CD14-positive monocyte (primary cell): ENCODE measurements around the gene SPATA13. TPM values are rescaled to one million over a fixed set of nuclear protein-coding genes. Genes with fewer than 3 reads are reported as not detected.

Source experiments
- DNase-seq, 3 donors: peaks; one replicate each; pipeline ENCODE4 v3.0.0-alpha.2; 2011 to 2022
- H2AFZ ChIP-seq: 2 replicates; pipeline ENCODE4 v1.6.0; 2012; ENCODE audit warnings: mild to moderate bottlenecking, low read depth, low read length, inconsistent platforms; ENCODE audit not compliant: insufficient read depth, poor library complexity, severe bottlenecking
- H3K27ac ChIP-seq, 2 donors: 1 replicate in 1 of 2; 2 replicates in 1 of 2; pipeline ENCODE4 v1.5.1; 2012 to 2013; ENCODE audit warnings: low read length in 2 of 2, control low read depth in 1 of 2, inconsistent platforms in 1 of 2, low read depth in 1 of 2, mild to moderate bottlenecking in 1 of 2
- H3K27me3 ChIP-seq, 2 donors: one replicate each; pipeline versions ENCODE4 v1.6.0 to v1.6.1; 2011 to 2013; ENCODE audit warnings: low read length in 2 of 2; ENCODE audit not compliant: control insufficient read depth in 2 of 2, insufficient read depth in 2 of 2
- H3K36me3 ChIP-seq, 2 donors: replicated peaks in 1 of 2; 1 replicate in 1 of 2; 2 replicates in 1 of 2; pipeline versions ENCODE4 v1.5.1 to v1.6.1; 2012 to 2013; ENCODE audit warnings: low read length in 2 of 2, control low read depth in 1 of 2, inconsistent platforms in 1 of 2, mild to moderate bottlenecking in 1 of 2; ENCODE audit not compliant: insufficient read depth in 2 of 2, control insufficient read depth in 1 of 2
- H3K4me1 ChIP-seq, 2 donors: 1 replicate in 1 of 2; 2 replicates in 1 of 2; pipeline versions ENCODE4 v1.5.1 to v1.6.1; 2012 to 2013; ENCODE audit warnings: low read length in 2 of 2, control low read depth in 1 of 2, inconsistent platforms in 1 of 2, mild to moderate bottlenecking in 1 of 2, moderate library complexity in 1 of 2; ENCODE audit not compliant: insufficient read depth in 2 of 2, control insufficient read depth in 1 of 2
- H3K4me2 ChIP-seq: replicated peaks from 2 replicates; pipeline ENCODE3; 2012; ENCODE audit warnings: low read length, moderate library complexity, mild to moderate bottlenecking; ENCODE audit not compliant: poor library complexity, severe bottlenecking; ENCODE audit errors: extremely low read depth
- H3K4me3 ChIP-seq, 3 experiments: fragments of 200-600 bp in 1 of 3; sonication (generic) in 1 of 3; replicated peaks in 1 of 3; 1 replicate in 2 of 3; 2 replicates in 1 of 3; pipeline ENCODE4 v1.5.1; 2011 to 2013; ENCODE audit warnings: low read length in 3 of 3, mild to moderate bottlenecking in 3 of 3, control low read depth in 2 of 3, low read depth in 2 of 3, inconsistent platforms in 1 of 3, moderate library complexity in 1 of 3
- H3K79me2 ChIP-seq: 2 replicates; pipeline ENCODE4 v1.6.0; 2012; ENCODE audit warnings: mild to moderate bottlenecking, control low read depth, inconsistent platforms, low read length, moderate library complexity; ENCODE audit not compliant: insufficient read depth
- H3K9ac ChIP-seq: 2 replicates; pipeline ENCODE4 v1.6.0; 2017; ENCODE audit warnings: low read length, mild to moderate bottlenecking; ENCODE audit not compliant: insufficient read depth, poor library complexity, severe bottlenecking
- H3K9me3 ChIP-seq, 2 donors: replicated peaks in 1 of 2; 1 replicate in 1 of 2; 2 replicates in 1 of 2; pipeline versions ENCODE4 v1.5.1 to v1.6.1; 2012 to 2013; ENCODE audit warnings: low read length in 2 of 2, control low read depth in 1 of 2; ENCODE audit not compliant: control insufficient read depth in 1 of 2, insufficient read depth in 1 of 2
- H4K20me1 ChIP-seq: 2 replicates; pipeline ENCODE4 v1.6.0; 2012; ENCODE audit warnings: mild to moderate bottlenecking, low read length, control low read depth, moderate library complexity; ENCODE audit not compliant: insufficient read depth
- H3K27ac Mint-ChIP-seq, 7 donors: one replicate each; pipeline ENCODE4 v1.8.0; 2020; ENCODE audit warnings: mild to moderate bottlenecking in 7 of 7, mixed read lengths in 7 of 7, moderate library complexity in 6 of 7, inconsistent platforms in 2 of 7
- H3K27me3 Mint-ChIP-seq, 3 donors: one replicate each; pipeline ENCODE4 v1.8.0; 2021 to 2022; ENCODE audit warnings: low read depth in 3 of 3, mild to moderate bottlenecking in 3 of 3, mixed read lengths in 3 of 3, moderate library complexity in 3 of 3, inconsistent platforms in 1 of 3
- H3K36me3 Mint-ChIP-seq, 2 donors: one replicate each; pipeline ENCODE4 v1.8.0; 2020; ENCODE audit warnings: mixed read lengths in 2 of 2, inconsistent platforms in 1 of 2, mild to moderate bottlenecking in 1 of 2
- H3K4me1 Mint-ChIP-seq: one replicate; pipeline ENCODE4 v1.8.0; 2020; ENCODE audit warnings: mild to moderate bottlenecking, mixed read lengths
- H3K4me3 Mint-ChIP-seq, 2 donors: one replicate each; pipeline ENCODE4 v1.8.0; 2020; ENCODE audit warnings: mild to moderate bottlenecking in 2 of 2, mixed read lengths in 2 of 2, moderate library complexity in 1 of 2
- H3K9me3 Mint-ChIP-seq, 7 donors: one replicate each; pipeline ENCODE4 v1.8.0; 2020 to 2022; ENCODE audit warnings: mixed read lengths in 7 of 7, mild to moderate bottlenecking in 6 of 7, moderate library complexity in 6 of 7, inconsistent platforms in 2 of 7
- CTCF ChIP-seq: fragments of 200-600 bp; IDR thresholded peaks from one replicate; pipeline ENCODE4 v1.8.0; 2022; ENCODE audit warnings: antibody characterized with exemption, mild to moderate bottlenecking
- WGBS: methylation state at CpG from one replicate; pipeline ENCODE4 v1.1.5; 2013; ENCODE audit warnings: missing lambda C conversion rate; ENCODE audit not compliant: insufficient coverage; 5-methylcytosine and 5-hydroxymethylcytosine counted together
- intact Hi-C, 2 donors: fragments of 100-400 bp; cut with micrococcal nuclease; formaldehyde crosslinking; loops; one replicate each; pipeline versions ENCODE4 v1.15.0 to v1.15.1; 2023
- polyA plus RNA-seq, 3 donors: library from polyadenylated mRNA; depleted of rRNA in 1 of 3; unstranded in 2 of 3; stranded (reverse) in 1 of 3; fragments of 300-500 nt in 2 of 3; fragments of >200 nt in 1 of 3; fragmentation: Illumina TruSeq in 2 of 3; gene quantifications; 1 replicate in 2 of 3; 2 replicates in 1 of 3; pipeline ENCODE4 v1.2.3, GENCODE V29; 2012 to 2021

Gene SPATA13
- polyA plus RNA-seq, 3 donors: 9.3 to 44.7 (median 11.6) TPM

GRCh38 chr13:24223341-24224231 is 63.1 kb downstream of the SPATA13 start:
- Mint-ChIP-seq H3K4me1 (peaks cover 21% of the 10 kb centered on the region), H3K9me3 (peaks cover 0 to 5% (median 0%) of the 10 kb centered on the region in 7 donors), H3K4me3 (peak overlapping the region; percentile 81 to 93), H3K27ac (peak overlapping the region in 5 of 7 donors; percentile 2 to 88 (median 74)), H3K36me3 (no peaks in the 10 kb centered on the region), H3K27me3 (peaks cover 0 to 10% (median 3%) of the 10 kb centered on the region in 3 donors)
- no peak for TF ChIP-seq CTCF
- peak overlapping the region; percentile 92 for H2AFZ ChIP-seq
- DNase-seq: no peak
- no peaks in the 10 kb centered on the region for H3K27me3 ChIP-seq
- H3K9ac ChIP-seq: peak overlapping the region; percentile 65
- no peaks in the 10 kb centered on the region for H3K36me3 ChIP-seq
- H3K27ac ChIP-seq: peak overlapping the region in 1 of 2 donors; percentile 63
- peak overlapping the region; percentile 76 for H3K4me2 ChIP-seq
- no peaks in the 10 kb centered on the region for H3K79me2 ChIP-seq
- intact Hi-C loops: loop anchor here (5.0 to 10.0 kb wide), 3 partner anchors 199 to 309 kb away; no protein-coding TSS in a partner anchor
- peak overlapping the region; percentile 19 to 71 (median 36) for H3K4me3 ChIP-seq
- WGBS: 72% methylated on average over 42 of the region's 42 CpGs
- peaks cover 0 to 3% of the 10 kb centered on the region in 2 donors for H3K9me3 ChIP-seq
- H3K4me1 ChIP-seq: peaks cover 10 to 12% of the 10 kb centered on the region in 2 donors
- no peaks in the 10 kb centered on the region for H4K20me1 ChIP-seq

- 48% methylated on average over 9 of the region's 9 CpGs for WGBS
- Mint-ChIP-seq H3K36me3 (no peaks in the 10 kb centered on the region), H3K4me3 (peak overlapping the region; percentile 81 to 93), H3K4me1 (peaks cover 20% of the 10 kb centered on the region), H3K27me3 (peaks cover 0 to 10% (median 3%) of the 10 kb centered on the region in 3 donors), H3K27ac (peak overlapping the region in 4 of 7 donors; percentile 2 to 88 (median 80)), H3K9me3 (peaks cover 0 to 5% (median 0%) of the 10 kb centered on the region in 7 donors)
- H3K27ac ChIP-seq: peak overlapping the region in 1 of 2 donors; percentile 63
- H3K9me3 ChIP-seq: peaks cover 0 to 3% of the 10 kb centered on the region in 2 donors
- DNase-seq: no peak
- no peaks in the 10 kb centered on the region for H3K79me2 ChIP-seq
- no peaks in the 10 kb centered on the region for H3K27me3 ChIP-seq
- peaks cover 10 to 12% of the 10 kb centered on the region in 2 donors for H3K4me1 ChIP-seq
- intact Hi-C loops: loop anchor here (5.0 to 10.0 kb wide), 3 partner anchors 199 to 309 kb away; no protein-coding TSS in a partner anchor
- peak overlapping the region; percentile 19 to 71 (median 36) for H3K4me3 ChIP-seq
- H3K36me3 ChIP-seq: no peaks in the 10 kb centered on the region
- H4K20me1 ChIP-seq: no peaks in the 10 kb centered on the region
- TF ChIP-seq CTCF: no peak
- H2AFZ ChIP-seq: peak overlapping the region; percentile 92
- H3K9ac ChIP-seq: peak overlapping the region; percentile 65
- H3K4me2 ChIP-seq: peak overlapping the region; percentile 76
Measured at GRCh38 chr13:24224232-24224680, 63.7 kb downstream of the SPATA13 start.
